GM12873 (cell line): ENCODE results near the gene PON3.

ENCODE experiments used
- CTCF ChIP-seq: IDR thresholded peaks from 2 replicates; pipeline ENCODE4 v1.5.1; 2012; ENCODE audit warnings: low read depth, mild to moderate bottlenecking, moderate library complexity, low read length, control low read depth; ENCODE audit not compliant: insufficient read depth; ENCODE audit errors: missing control alignments

Gene PON3

GRCh38 chr7:95340491-95340890, 55.7 kb downstream of the PON3 start:
- no peak for TF ChIP-seq CTCF

GRCh38 chr7:95338832-95339231, 57.3 kb downstream of the PON3 start:
- no peak for TF ChIP-seq CTCF

- TF ChIP-seq CTCF, result no peak
These were observed 61.1 kb downstream of the PON3 start for GRCh38 chr7:95335093-95335492.

- TF ChIP-seq CTCF, result no peak
These were observed 61.7 kb downstream of the PON3 start for GRCh38 chr7:95334447-95334846.

GRCh38 chr7:95330961-95331337, 65.2 kb downstream of the PON3 start:
- no peak for TF ChIP-seq CTCF

GRCh38 chr7:95330204-95330960, 65.8 kb downstream of the PON3 start:
- no peak for TF ChIP-seq CTCF

GRCh38 chr7:95327356-95327755, 68.8 kb downstream of the PON3 start:
- no peak for TF ChIP-seq CTCF
